Measurements from ENCODE around the gene ANXA7. TPM values are rescaled to one million over a fixed set of nuclear protein-coding genes. Genes with fewer than 3 reads are reported as not detected.
"Not testable (repeated sequence)": the region's sequence is repeated elsewhere in the genome, so short reads cannot be mapped to it uniquely, and the experiment has no call there.

Gene ANXA7
- total RNA-seq, 1 donor from 2014 or later = 116 TPM

DNA sequence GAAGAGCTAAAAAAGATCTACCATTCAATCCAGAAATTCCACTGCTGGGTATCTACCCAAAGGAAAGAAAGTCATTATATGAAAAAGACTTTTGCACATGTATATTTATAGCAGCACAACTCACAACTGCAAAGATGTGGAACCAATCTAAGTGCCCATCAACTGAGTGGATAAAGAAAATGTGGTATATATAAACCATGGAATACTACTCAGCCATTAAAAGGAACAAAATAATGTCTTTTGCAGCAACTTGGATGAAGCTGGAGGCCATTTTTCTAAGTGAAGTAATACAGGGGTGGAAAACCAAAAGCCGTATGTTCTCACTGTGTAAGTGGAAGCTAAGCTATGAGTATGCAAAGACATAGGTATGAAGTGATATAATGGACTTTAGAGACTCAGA, 3.0 kb downstream of the ANXA7 start:
- ATAC-seq (no peak), DNase-seq (no peak)
- intact Hi-C loops (cut with micrococcal nuclease) = no loop called here

DNA sequence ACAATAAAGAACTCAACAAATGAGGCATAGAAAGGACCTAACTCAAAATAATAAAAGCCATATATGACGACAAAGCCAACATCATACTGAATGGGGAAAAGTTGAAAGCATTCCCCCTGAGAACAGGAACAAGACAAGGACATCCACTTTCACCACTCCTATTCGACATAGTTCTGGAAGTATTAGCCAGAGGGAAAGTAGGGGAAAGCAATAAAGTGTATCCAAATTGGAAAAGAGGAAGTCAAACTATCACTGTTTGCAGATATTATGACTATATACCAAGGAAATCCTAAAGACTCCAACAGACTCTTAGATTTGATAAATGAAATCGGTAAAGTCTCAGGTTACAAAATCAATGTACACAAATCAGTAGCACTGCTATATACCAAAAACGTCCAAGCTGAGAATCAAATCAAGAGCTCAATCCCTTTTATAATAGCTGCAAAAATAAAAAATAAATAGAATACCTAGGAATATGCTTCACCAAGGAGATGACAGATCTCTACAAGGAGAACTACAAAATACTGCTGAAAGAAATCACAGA, 4.8 kb downstream of the ANXA7 start:
- intact Hi-C loops (cut with micrococcal nuclease) = no loop called here
- ATAC-seq (no peak), DNase-seq (no peak)

DNA sequence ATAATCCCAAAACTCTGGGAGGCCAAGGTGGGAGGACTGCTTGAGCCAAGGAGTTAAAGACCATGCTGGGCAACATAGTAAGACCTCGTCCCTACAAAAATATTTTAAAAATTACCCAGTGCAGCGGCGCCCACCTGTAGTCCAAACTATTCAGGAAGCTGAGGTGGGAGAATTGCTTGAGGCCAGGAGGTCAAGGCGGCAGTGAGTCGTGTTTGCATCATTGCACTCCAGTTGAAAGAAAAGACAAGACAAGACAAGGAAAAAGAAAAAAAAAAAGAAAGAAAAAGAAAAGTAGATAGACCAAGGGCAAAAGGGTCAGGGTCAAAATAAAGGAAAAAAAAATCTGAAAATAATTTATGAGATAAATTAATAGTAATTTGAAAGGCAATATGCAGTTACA, 5.8 kb downstream of the ANXA7 start:
- ATAC-seq (no peak), DNase-seq (no peak)
- intact Hi-C loops (cut with micrococcal nuclease) = no loop called here

DNA sequence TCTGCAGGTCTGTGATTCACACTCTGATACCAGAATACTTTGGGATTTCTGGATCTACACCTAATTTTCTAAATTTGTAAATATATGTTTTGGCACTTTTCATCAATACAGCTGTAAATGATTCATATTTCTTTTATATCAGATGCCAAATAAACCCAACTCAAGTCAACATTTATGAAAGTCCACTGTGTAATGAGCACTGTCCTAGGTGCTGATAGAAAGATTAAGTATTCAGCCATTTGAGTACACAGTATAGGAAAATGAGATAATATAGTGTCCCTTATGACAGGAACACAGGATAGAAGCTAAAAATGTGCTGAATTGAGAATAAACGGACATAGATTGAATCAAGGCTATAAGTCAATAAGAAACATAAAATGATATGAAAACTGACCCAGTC, 6.4 kb downstream of the ANXA7 start:
- no peak for ATAC-seq
- DNase-seq = no peak
- intact Hi-C loops (cut with micrococcal nuclease) = no loop called here

DNA sequence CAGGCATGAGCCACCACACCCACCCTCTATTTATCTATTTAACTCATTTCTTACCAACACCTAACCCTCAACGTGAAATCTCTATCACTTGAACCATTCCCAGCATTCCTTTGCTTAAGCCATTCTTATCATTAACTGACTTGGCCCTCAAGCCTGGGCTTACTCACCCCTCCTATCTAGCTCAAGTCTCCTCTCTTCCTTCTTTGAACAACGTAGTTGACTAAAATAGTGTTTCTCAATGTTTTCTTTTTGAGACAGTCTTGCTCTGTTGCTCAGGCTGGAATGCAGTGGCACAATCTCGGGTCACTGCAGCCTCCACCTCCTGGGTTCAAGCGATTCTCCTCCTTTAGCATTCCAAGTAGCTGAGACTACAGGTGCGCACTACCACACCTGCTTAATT, 7.0 kb downstream of the ANXA7 start:
- ATAC-seq (no peak), DNase-seq (no peak)
- intact Hi-C loops (cut with micrococcal nuclease) = no loop called here

DNA sequence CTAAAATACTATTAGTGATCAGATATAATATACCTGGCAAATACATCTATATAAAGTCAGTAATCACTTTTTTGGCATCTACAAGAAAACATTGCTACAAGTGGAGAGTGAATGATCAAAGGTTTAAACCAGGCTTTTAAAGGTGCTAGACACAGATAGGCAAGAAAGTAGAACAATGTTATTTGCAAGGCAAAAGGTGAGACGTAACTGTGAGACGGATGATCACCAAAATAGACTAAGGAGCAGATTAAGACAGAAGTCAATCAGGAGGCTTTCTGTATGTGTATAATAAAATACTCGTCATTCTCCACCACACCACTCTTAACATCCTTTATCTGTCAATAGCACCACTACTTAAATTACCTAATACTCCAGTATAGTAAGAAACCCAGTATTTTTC, 8.3 kb downstream of the ANXA7 start:
- DNase-seq (no peak), ATAC-seq (no peak)
- intact Hi-C loops (cut with micrococcal nuclease) = no loop called here

DNA sequence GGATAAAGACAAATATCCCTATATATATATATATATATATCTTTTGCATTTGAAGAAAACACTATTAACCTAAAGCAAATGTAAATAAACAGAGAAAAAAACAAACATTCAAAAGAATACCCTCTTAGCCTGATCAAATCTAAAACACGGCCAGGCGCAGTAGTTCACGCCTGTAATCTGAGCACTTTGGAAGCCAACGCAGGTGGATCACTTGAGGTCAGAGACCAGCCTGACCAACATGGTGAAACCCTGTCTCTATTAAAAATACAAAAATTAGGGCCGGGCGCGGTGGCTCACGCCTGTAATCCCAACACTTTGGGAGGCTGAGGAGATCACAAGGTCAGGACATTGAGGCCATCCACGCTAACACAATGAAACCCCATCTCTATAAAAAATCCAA, 9.2 kb downstream of the ANXA7 start:
- ATAC-seq = no peak
- intact Hi-C loops (cut with micrococcal nuclease) = no loop called here

DNA sequence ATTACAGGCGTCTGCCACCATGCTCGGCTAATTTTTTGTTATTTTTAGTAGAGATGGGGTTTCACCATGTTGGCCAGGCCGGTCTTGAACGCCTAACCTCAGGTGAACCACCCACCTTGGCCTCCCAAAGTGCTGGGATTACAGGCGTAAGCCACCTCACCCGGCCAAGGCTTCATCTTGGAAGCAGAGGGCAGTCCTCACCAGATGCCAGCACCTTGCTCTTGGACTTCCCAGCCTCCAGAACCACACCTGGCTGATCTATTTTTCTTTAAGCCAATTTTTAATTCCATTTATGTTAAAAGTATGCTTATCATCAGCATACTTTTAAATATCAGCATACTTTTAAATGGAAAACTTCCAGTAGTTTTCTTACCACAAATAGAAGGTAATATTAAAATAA, 12.2 kb downstream of the ANXA7 start:
- intact Hi-C loops (cut with micrococcal nuclease) = no loop called here
- no peak for DNase-seq

More for the DNA sequence above, 9.2 kb downstream of the ANXA7 start:
- DNase-seq = no peak

DNA sequence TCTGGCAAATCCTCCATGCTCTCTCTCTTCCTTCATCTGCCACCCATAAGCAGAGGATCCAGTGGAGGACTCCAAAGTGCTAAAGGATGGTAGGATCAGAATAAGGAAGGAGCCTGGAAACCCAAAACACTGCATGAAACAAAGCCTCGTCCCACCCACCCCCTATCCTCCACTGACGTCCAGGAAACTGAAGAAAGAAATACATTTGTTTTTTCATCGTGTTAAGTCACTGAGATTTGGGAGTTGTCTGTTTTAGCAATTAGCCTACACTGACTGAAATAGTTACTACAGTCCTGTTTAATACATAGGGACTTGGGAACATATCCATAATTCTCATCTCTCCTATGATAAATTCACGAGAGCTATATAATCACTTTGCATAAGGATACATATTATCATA, 14.8 kb downstream of the ANXA7 start:
- DNase-seq (no peak), ATAC-seq (no peak)
- intact Hi-C loops (cut with micrococcal nuclease) = no loop called here

More for the DNA sequence above, 12.2 kb downstream of the ANXA7 start:
- no peak for ATAC-seq

DNA sequence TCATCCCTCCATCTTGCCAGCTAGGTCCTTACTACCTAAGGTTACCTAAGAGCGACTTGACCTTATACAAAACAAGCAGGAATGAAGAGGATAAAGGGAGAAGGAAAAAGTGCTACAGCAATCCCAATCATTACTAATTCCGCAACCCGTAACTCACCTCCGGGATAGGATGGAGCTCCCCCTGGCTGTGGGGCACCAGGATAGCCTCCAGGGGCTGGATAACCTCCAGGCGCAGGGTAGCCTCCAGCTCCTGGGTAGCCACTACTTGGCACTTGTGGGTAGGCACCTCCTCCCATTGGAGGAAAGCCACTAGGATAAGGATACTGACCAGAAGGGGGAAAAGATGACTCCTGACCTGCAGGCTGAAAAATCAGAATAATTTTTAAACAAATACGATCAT, 15.8 kb downstream of the ANXA7 start:
- ATAC-seq = no peak

DNA sequence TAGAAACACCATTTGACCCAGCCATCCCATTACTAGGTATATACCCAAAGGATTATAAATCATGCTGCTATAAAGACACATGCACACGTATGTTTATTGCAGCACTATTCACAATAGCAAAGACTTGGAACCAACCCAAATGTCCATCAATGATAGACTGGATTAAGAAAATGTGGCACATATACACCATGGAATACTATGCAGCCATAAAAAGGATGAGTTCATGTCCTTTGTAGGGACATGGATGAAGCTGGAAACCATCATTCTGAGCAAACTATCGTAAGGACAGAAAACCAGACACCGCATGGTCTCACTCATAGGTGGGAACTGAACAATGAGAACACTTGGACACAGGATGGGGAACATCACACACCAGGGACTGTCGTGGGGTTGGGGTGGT, 19.5 kb downstream of the ANXA7 start:
- DNase-seq; ATAC-seq; intact Hi-C loops (cut with micrococcal nuclease): not testable (repeated sequence)

More for the DNA sequence above, 15.8 kb downstream of the ANXA7 start:
- intact Hi-C loops (cut with micrococcal nuclease) = no loop called here
- DNase-seq = no peak

DNA sequence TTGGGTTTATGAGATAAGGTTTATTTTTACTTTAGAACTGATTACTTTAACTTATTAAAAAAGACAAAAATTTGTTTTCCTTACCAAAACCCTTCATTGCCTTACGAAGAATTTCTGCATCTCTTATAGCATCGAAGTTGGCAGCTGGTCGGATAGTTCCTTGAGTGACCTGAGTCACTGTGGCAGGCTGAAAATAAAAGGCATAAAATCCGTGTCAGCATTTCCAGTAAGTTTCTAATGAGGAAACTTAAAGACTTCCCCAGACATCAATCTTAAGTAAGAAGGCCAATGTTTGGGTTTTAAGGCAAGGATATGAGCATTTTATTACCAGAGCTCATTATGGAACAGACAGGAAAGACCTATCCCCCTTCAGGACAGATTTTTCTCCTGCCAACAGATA, 25.6 kb downstream of the ANXA7 start:
- ATAC-seq (no peak), DNase-seq (no peak)
- intact Hi-C loops (cut with micrococcal nuclease) = no loop called here

DNA sequence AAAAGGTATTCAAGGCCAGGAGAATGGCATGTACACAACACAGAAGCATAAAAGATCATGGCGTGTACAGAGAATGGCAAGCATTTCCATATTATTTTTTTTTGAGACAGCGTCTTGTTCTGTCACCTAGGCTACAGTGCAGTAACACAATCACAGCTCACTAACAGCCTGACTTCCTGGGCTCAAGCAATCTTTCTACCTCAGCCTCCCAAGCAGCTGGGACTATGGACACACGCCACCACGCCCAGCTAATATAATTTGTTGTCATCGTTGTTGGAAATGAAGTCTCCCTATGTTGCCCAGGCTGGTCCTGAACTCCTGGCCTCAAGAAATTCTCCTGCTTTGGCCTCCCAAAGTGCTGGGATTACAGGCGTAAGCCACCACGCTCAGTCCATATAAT, 27.3 kb downstream of the ANXA7 start:
- DNase-seq = no peak
- ATAC-seq = no peak
- intact Hi-C loops (cut with micrococcal nuclease) = no loop called here

DNA sequence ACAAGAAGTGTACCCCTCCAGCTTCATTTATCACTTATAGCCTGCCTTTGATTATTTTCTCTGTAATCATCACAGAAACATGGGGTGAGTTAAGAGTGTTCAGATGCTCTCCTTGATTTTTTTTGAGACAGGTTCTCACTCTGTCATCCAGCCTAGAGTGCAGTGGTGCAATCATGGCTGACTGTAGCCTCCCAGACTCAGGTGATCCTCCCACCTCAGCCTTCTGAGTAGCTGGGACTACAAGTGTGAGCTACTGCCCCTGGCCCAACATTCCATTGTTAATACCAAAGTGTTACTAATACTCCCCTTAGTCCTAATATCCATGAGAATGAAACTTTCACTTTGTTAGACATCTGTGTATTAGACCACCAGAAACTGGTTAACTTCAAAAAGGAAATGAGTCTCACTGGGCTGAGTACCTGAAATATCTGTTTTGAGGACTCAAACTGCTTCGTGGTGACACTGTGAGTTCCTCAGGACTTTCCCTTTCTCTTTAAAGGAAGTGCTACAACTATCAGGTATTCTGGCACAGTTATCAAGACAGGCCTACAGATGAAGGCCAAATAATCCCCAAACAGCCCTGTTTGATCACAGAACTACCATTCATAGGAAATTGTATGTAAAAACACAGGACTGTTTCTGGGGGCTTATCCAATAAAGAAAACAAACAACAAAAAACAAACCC, 34.7 kb downstream of the ANXA7 start:
- intact Hi-C loops (cut with micrococcal nuclease) = no loop called here
- ATAC-seq (no peak), DNase-seq (no peak)

DNA sequence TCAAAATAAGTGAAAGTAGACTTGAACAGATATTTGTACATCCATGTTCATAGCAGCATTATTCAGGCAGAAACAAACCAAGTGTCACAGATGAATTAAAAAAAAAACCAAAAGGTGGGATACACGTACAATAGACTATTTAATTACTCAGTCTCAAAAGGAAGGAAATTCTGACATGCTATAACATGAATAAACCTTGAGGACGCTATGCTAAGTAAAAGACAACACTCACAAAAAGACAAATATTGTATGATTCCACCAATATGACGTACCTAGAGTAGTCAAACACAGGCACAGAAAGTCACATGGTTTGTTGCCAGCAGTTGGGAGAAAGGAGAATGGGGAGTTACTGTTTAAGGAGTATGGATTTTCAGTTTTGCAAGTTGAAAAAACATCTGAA, 37.2 kb downstream of the ANXA7 start:
- ATAC-seq = no peak
- no peak for DNase-seq
- intact Hi-C loops (cut with micrococcal nuclease) = no loop called here

DNA sequence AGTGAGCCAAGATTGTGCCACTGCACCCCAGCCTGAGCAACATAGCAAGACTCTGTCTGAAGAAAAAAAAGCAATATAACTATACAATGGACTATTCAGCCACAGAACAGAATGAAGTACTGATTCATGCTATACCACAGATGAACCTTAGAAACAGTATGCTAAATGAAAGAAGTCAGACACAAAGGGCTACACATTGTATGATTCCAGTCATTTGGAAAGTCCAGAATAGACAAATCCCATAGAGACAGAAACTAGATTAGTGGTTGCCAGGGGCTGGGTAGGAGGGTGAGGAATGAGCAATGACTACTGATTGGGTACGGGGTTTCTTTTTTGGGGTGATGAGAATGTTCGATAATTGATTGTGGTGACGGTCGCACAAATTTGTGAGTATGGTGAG, 45.6 kb downstream of the ANXA7 start:
- intact Hi-C loops (cut with micrococcal nuclease) = no loop called here
- ATAC-seq = no peak
- no peak for DNase-seq

DNA sequence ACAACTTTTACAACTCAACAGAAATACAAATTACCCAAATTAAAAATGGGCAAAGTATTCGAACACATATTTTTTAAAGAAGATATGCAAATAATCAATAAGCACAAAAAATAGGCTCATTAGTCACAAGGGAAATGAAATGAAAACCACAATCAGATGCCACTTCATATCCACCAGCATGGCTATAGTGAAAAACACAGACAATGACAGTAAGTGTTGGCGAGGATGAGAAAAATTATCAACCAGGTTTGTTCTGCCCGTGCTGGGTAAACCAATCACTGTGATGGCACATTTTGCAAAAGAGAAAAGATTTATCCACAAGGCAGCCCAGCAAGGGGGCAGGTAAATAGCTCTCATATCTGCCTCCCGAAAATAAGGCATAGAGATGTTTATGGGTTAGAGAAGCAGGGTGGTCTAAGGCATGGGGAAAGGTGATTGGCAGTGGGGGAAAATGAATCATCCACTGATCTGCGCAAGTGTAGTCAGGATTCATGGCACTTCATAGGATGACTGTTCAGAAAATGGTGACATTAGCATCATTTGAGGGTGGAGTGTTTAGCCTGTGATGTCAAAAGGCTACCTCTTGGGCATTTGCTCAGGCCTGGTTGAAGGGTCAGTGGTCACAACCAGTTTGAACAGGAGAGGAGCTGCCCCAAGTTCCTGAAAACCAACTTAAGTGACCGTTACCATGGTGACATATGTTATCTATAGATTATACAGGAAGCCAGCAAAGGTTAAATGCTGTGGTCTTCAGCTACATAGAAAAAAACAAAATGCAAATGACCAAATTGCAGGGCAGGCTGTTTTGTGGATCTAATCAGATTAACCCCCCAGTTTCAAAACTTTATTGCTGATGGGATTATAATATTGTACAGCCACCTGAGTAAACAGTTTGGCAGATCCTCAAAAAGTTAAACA, 47.2 kb downstream of the ANXA7 start:
- no peak for DNase-seq
- intact Hi-C loops (cut with micrococcal nuclease) = no loop called here
- ATAC-seq = no peak

DNA sequence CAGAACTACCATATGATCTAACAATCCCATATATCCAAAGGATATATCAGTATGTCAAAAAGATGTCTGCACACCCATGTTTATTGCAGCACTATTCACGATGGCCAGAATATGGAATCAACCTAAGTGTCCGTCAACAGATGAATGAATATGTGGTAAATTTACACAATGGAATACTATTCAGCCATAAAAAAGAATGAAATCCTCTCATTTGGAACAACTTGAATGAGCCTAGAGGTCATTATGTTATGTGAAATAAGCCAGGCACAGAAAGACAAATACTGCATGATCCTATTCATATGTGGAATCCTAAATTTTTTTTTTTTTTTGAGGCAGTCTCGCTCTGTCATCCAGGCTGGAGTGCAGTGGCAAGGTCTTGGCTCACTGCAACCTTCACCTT, 48.9 kb downstream of the ANXA7 start:
- DNase-seq (no peak), ATAC-seq (no peak)
- intact Hi-C loops (cut with micrococcal nuclease) = no loop called here

DNA sequence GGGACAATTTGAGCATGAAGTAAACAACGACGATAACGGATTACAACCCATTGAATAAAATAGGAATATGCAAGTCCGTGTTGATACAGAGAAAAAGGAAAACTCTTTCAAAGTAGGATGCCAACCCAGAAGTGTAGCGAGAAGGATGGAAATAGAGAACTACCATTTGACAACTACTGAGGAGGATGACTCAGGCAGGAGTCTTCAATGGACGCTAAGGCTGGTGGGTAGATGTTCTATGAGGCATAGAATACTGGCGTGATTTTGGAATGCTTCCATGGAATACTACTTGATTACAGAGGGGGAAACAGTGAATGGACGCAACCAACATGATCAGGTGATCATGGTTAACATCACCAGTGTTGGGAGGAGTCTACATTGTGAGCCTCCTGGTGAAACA, 54.4 kb downstream of the ANXA7 start:
- intact Hi-C loops (cut with micrococcal nuclease) = no loop called here
- ATAC-seq (no peak), DNase-seq (no peak)
